Kasumi-1 (cell line): ENCODE measurements around the gene ZNF440.
A peak's percentile ranks its signal among the peaks of the same experiment; 100 is the strongest.
"Not testable (repeated sequence)": the region's sequence is repeated elsewhere in the genome, so short reads cannot be mapped to it uniquely, and the experiment has no call there.

Experiments
- DNase-seq, 2 experiments: peaks; one replicate each; lab custom pipeline; 2025; lab: John Stamatoyannopoulos, UW

Gene ZNF440

DNA sequence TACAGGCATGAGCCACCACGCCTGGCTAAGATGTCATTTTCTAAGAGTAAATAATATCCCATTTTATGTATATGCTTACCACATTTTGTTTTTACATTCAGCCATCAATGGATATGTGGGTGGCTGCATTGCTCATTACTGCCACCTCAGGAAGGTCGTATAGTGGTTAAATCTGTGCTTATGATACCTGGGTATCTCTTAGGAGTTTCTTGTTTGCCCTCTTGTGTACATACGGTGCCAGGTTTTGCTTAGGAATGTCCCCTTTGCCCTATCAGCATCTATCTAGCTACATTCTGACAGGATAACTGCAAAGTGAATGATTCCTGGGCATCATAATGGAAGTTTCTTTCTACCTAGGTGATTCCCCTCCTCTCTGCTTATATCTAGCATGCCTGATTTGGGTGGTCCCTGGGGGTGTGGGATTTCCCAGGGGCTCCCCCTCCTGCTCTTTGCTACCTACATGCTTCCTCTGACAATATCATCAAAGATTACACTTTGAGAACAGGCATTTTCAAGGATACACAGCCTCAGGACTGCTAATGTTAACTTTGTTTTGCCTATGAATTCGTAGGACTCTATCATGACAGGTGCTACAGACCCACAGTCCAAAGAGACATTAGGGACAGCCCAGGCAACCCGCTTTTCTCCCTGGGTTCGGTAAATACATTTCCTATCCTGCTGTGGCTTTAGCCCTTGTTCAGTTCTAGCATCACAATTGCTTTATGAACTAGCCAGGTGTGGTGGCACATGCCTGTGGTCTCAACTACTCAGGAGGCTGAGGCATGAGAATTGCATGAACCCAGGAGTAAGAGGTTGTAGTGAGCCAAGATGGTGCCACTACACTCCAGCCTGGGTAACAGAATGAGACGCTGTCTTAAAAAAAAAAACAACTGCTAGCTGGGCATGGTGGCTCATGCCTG is 15.1 kb downstream of the ZNF440 start:
- DNase-seq: not testable (repeated sequence)

DNA sequence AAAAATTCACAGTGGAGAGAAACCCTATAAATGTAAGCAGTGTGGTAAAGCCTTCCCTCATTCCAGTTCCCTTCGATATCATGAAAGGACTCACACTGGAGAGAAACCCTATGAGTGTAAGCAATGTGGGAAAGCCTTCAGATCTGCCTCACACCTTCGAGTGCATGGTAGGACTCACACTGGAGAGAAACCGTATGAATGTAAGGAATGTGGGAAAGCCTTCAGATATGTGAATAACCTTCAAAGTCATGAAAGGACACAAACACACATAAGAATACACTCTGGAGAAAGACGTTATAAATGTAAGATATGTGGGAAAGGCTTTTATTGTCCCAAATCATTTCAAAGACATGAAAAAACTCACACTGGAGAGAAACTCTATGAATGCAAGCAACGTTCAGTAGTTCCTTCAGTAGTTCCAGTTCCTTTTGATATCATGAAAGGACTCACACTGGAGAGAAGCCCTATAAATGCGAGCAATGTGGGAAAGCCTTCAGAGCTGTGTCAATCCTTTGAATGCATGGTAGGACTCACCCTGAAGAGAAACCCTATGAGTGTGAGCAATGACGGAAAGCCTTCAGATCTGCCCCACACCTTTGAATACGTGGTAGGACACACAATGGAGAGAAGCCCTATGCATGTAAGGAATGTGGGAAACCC is 18.3 kb downstream of the ZNF440 start:
- DNase-seq: no peak

DNA sequence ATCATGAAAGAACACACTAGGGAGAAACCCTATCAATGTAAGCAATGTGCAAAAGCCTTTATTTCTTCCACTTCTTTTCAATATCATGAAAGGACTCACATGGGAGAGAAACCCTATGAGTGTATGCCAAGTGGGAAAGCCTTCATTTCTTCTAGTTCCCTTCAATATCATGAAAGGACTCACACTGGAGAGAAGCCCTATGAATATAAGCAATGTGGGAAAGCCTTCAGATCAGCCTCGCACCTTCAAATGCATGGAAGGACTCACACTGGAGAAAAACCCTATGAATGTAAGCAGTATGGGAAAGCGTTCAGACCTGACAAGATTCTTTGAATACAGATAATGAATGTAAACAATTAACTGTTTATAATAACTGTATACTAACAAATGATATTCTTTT is 19.5 kb downstream of the ZNF440 start:
- no peak for DNase-seq

DNA sequence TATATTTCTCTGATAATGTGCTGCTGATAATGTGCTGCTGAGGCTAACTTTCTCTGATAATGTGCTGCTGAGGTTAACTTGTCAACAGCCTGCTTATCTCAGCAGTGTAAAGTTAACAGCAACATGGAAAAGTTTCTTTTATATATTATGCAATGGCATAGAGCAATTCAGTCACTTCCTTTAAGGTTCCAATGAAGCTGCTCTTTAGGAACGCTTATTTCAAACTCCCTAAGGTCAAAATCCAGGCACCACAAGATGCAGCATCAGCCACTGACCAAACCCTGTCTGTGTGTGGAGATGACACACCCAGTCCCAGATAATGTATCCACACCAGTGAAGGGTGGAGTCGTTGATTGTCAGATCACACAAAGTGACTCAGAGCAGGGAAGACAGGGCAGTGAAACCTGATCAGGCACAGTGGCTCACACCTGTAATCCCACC is 21.6 kb downstream of the ZNF440 start:
- not testable (repeated sequence) for DNase-seq

DNA sequence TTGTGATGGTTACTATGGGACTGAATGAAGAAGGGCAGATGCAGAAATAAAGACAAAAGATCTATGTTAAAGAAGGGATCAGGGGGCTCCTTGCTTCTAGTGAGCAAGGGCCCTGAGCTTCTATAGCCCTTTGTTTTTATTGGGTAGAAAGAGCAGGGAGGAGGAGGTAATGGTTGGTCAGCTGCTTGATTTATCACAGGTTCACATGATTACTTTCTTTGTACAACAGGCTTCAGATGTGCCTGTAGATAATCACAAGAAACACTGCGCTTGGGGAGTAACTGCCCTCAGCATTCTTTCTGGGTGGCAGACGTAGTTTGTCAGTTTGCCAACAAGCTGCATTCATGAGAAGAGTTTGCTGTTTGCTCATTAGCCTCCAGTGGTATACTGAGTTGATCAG is 29.6 kb downstream of the ZNF440 start:
- no peak for DNase-seq

DNA sequence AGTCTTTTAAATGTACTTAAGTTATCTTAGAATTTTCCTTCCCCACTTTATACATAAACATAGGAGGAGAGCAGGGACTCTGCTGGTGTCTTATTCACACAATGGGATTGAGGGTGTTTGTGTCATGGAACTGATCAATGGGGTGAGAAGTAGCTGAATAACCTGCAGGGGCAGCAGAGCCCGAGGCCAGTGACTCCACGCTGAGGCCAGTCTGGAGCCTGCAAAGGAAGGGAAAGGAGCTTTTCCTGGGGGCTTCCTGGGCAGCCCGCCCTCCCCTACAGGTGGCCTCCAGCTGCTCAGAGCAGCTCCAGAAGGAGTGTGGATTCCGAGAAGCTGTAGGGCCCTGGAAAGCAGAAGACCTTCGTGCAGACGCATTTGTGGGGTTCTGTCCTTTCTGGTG is 33.5 kb downstream of the ZNF440 start:
- DNase-seq: not testable (repeated sequence)

DNA sequence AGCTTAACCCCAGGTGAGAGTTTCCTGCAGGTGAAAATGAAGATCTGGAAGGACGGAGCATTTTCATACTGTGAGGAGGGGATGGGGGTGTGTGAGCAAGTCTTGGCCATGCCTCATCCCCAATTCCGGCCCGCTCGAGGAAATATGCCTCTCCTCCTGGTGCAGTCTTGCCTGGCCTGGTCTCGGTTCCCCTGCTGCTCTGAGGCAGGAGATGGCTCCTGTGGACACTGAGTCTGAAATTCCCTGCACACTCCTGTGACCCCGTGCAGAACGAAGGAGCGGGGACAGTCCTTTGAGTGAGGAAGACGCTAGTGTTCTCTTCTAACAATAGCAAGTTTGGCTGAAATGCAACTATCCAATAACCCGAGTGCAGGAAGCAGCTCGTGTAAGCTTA is 34.1 kb downstream of the ZNF440 start:
- no peak for DNase-seq

DNA sequence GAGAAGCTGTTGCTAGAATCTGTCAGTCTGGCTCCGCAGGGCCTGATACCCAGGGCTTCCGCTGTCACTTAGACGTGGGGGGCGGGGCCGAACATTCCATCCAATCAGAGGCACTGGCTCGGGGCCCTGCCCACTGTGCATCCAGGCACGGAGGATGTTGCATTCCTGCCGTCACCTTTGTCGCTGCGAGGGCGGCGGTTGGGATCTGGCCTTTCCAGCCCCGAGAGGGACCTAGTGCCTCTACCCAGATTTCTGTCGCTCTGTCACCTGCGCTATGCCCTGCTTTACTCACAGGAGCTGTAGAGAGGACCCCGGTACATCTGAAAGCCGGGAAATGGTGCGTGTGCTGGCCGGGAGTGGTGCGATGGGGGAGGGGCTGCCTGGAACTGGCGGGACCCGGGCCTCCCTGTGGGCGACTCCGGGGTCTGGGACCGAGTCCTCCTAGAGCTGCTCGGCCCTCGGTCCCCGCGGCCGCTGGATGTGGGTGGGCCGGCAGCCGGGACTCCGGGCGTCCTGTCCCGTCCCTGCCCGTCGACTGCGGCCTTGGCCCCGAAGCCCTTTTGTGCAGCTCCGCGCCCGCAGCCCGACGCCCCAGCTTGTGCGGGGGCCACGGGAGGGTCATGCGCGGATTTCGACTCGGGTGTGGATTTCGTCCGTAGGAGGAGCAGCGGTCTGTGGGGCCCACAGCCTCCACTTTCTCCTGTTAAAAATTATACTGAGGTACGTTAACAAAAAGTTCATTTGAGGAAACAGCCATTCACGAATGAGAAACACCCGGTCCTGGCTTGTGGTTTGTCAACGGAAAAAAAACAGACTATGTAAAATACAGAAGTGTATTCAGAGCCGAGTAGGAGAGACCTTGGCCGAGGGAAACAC is 34.8 kb downstream of the ZNF440 start, which contains the start of gene ZNF439:
Gene ZNF439, plus strand, starts transcription at position 133 of the 876 bp plus-strand sequence. Its CDS starts 142 bp downstream, at position 275.
- peak; percentile 78 to 82 for DNase-seq

DNA sequence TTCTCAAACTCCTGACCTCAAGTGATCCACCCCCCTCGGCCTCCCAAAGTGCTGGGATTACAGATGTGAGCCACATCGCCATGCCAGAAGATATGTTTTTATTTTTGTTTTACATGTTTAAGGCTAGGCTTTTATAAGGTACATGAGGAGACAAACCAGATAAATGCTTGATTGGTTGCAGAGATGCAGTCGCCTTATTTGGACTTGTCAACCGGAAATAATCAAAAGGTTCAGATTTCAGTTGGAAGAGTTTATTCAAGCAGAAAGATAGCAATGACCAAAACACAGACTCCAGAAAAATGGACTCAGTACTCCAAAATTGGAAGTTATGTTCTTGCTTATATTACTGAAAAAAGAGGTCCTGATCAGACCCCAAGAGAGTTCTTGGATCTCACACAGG is 36.2 kb downstream of the ZNF440 start:
- not testable (repeated sequence) for DNase-seq

DNA sequence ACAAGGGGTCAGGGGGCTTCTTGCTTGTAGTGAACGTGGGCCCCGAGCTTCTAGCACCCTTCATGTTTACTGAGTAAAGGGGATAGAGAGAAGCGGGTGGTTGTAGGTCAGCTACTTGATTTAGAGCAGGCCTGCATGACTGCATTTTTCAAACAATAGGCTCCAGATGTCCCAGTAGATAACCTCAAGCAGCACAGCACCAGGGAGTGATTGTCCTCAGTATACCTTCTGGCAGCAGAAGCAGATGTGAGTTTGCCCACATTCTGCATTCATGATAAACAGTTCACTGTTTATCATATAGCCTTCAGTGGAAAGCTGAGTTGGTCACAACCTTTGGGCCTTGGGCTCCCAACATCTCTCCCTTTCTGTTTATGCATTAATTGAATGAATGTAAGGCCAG is 39.3 kb downstream of the ZNF440 start:
- no peak for DNase-seq

DNA sequence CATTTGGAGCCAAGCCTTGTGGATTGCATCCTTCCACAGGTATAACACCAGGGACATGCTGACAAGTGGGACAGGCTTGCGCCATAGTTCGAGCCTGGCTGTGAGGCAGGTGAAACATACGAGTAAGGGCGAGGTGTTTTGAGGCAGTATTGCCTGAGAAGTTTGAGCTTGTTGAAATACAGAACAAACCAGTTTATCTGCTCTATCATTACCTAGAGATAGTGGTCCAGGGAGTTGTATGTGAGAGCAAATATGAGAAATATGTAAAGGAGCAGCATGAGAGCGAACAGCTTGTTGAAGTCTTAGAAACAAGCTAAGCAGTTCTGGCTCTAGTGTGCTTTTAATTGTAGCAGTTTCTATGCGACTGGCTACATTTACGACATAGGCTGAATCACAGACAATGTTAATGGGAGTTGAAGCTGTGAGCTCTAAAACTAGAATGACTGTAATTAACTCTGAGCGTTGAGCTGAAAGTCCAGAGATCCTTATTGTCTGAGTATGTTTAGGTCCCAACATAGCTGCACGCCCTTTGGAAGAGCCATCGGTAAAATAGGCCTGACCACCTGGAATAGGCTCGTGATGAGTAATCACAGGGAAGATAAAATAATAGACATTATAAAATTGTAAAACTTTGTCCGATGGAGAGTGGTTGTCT is 42.6 kb downstream of the ZNF440 start:
- no peak for DNase-seq

DNA sequence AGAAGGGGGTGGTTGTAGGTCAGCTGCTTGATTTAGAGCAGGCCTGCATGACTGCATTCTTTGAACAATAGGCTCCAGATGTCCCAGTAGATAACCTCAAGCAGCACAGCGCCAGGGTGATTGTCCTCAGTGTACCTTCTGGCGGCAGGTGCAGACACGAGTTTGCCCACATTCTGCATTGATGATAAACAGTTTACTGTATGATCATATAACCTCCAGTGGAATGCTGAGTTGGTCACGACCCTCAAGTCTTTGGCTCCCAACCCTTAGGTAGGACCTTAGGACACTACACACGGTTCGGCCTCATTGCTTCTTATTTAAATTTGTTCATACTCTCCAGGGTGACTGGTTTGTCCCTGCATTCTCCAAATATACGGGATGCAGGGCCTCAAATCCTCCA is 46.6 kb downstream of the ZNF440 start:
- DNase-seq: no peak

DNA sequence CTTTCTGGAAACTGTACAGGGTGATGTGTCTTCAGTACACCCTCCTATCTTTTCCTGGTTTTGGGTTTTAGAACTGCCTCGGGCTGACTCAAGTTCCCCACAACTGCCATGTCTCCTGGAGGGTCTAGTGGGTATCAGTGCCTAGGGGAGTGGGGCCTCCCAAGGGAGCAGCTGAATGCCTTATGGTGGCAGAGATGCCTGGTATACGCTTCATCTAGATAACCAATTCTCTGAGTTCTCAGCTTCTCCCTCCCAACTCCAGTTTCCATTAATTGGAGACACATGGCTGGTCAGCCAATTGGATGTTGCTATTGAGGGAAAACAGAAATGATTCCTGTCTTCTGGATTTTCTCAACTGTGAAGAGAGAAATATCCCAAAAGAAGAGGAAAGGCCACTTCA is 47.2 kb downstream of the ZNF440 start:
- DNase-seq: peak; percentile 17 to 33

DNA sequence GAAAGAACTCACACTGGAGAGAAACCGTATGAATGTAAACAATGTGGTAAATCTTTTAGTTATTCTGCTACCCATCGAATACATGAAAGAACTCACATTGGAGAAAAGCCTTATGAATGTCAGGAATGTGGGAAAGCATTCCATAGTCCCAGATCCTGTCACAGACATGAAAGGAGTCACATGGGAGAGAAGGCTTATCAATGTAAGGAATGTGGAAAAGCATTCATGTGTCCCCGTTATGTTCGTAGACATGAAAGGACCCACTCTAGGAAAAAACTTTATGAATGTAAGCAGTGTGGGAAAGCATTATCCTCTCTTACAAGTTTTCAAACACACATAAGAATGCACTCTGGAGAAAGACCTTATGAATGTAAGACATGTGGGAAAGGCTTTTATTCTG is 53.7 kb downstream of the ZNF440 start:
- DNase-seq: not testable (repeated sequence)

DNA sequence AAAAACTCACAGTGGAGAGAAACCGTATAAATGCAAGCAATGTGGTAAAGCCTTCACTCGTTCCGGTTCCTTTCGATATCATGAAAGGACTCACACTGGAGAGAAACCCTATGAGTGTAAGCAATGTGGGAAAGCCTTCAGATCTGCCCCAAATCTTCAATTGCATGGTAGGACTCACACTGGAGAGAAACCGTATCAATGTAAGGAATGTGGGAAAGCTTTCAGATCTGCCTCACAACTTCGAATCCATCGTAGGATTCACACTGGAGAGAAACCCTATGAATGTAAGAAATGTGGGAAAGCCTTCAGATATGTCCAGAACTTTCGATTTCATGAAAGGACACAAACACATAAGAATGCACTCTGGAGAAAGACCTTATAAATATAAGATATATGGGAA is 54.1 kb downstream of the ZNF440 start:
- DNase-seq: no peak

DNA sequence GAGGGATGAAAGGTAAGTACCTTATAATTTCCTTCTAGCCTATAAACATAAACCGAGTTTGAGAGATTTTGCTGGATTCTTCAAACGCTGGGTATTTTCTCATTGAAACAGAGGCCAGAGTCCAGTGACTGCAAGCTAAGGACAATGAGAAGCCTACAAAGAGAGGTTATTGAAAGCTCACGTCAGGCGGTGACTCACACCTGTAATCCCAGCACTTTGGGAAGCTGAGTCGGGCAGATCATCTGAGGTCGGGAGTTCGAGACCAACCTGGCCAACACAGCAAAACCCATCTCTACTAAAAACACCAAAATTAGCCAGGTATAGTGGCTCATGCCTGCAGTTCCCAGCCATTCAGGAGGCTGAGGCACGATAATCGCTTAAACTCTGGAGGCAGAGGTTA is 58.6 kb downstream of the ZNF440 start:
- DNase-seq: no peak

DNA sequence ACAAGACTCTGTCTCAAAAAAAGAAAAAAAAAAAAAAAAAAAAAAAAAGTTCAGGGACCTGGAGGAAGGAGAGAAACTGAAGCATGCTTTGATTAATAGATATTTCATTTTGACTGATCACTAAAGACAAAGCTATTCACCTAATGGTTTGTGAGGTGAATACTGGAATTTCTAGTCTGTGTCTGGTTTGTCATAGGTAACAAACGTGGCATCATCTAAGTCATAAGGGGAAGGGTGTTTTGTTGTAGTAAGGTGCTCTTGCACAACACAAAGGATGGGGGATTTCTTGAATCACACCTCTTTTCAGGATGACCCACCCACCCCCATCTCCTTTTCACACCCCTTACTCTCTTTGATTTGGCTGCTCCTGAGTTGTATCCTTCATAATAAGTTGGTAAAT is 59.7 kb downstream of the ZNF440 start:
- DNase-seq: no peak

DNA sequence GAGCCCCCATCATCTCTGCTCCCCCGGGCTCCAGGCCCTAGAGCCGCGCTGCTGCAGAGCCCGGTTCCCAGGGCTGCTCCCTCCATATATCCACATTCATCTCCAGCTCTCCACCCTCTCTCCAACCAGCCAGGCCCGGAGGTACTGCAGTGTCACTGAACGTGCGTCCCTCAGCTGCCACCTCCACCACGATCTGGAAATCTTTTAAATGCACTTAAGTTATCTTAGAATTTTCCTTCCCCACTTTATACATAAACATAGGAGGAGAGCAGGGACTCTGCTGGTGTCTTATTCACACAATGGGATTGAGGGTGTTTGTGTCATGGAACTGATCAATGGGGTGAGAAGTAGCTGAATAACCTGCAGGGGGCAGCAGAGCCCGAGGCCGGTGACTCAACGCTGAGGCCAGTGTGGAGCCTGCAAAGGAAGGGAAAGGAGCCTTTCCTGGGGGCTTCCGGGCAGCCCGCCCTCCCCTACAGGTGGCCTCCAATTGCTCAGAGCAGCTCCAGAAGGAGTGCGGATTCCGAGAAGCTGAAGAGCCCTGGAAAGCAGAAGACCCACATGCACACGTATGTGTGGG is 65.7 kb downstream of the ZNF440 start:
- peak in 1 of 2 experiments; percentile 6 for DNase-seq

DNA sequence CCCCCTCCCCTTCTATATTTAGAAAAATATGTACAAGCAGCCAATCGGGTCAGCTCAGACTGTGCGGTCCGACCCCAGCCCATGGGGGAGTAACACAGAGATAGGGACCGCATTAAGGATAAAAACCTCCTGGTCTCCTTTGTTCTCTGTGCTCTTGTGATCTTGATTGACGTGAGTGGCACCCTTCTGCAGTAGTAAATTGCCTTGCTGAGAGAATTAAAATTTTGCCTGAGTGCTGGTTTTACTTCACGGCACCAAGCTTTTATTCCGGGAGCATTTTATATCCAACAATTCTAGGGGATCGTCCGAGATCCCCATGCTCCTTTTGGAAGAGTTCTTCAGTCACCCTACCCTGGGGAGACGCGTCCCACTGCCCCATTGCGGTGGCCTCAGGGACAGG is 66.5 kb downstream of the ZNF440 start:
- DNase-seq: no peak

DNA sequence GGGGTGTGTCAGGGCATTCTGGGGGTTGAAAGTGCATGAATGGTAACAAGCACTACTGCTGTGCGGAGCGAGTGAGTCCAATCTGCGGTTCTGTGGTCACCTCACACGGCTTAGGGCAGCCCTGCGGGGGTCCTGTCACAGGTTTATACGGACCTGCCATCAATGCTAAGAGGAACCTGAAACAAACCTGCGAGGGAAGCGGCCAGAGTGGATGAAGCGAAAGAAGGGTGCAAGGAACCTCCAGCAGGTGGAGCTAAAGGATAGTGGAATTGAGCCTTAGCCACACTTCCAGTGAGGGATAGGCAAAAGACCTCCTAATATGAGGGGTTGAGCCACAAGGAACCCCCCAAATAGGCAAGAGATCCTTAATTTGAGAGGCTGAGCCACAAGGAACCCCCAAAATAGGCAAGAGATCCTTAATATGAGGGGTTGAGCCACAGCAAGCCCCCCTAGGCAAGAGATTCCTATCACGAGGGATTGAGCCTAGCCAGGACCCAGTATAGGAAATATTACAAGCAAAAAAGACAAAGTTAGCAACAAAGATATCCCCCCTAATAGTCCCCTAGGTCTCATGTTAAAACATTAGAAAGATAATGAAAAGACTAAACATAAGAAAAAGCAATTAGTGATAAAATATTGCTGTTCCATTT is 67.2 kb downstream of the ZNF440 start:
- peak; percentile 70 to 90 for DNase-seq

DNA sequence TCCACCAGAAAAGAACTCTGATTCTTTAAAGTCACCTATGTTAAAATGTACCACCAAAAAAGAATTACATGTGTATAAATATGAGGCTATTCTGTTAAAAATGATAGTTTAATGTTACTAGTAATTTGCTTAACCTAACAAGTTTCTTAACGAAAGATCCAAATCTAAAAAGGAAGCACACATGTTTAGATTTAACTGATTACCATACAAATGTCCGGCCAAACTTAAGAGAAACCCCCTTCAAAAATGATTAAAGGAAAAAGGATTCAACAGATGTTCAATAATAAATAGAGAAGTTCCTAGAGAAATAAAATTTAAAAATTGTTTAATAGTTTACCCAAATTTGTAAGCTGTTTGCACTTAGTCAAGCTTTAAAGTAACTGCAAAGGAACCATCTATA is 68.5 kb downstream of the ZNF440 start:
- no peak for DNase-seq
